ENCODE data around the gene COA3.

GRCh38 chr17:42848093-42848492, 49.6 kb upstream of the COA3 start:
- TF ChIP-seq, protein P1, sequence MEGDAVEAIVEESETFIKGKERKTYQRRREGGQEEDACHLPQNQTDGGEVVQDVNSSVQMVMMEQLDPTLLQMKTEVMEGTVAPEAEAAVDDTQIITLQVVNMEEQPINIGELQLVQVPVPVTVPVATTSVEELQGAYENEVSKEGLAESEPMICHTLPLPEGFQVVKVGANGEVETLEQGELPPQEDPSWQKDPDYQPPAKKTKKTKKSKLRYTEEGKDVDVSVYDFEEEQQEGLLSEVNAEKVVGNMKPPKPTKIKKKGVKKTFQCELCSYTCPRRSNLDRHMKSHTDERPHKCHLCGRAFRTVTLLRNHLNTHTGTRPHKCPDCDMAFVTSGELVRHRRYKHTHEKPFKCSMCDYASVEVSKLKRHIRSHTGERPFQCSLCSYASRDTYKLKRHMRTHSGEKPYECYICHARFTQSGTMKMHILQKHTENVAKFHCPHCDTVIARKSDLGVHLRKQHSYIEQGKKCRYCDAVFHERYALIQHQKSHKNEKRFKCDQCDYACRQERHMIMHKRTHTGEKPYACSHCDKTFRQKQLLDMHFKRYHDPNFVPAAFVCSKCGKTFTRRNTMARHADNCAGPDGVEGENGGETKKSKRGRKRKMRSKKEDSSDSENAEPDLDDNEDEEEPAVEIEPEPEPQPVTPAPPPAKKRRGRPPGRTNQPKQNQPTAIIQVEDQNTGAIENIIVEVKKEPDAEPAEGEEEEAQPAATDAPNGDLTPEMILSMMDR (IDR thresholded peaks at IDR 0.05) = no peak
- no peak for TF ChIP-seq POLR2AphosphoS5 (IDR thresholded peaks at IDR 0.05; ENCODE audit: low read depth, low read length)
- TF ChIP-seq TCF7L2 (IDR thresholded peaks at IDR 0.05; ENCODE audit: low read depth, low read length) = no peak

Data from Panc1 (cell line).